GM13976 (cell line): Measurements from ENCODE around the gene RABAC1.

ENCODE experiments used
- DNase-seq: peaks from one replicate; pipeline ENCODE4 v3.0.0; 2012; ENCODE audit warnings: low spot score
- in situ Hi-C: fragments of 300-500 bp; cut with MboI; formaldehyde crosslinking; loops from one replicate; pipeline ENCODE4 v1.12.0; 2022; ENCODE audit warnings: low sequenced_read_pairs, mixed read lengths, inconsistent platforms; ENCODE audit not compliant: unreplicated experiment
- TF ChIP-seq, protein P1 (sequence below): IDR thresholded peaks from 2 replicates; pipeline ENCODE4 v1.5.1; 2012; ENCODE audit warnings: borderline replicate concordance, mild to moderate bottlenecking; ENCODE audit not compliant: insufficient read depth; ENCODE audit errors: extremely low read depth, missing control alignments, control extremely low read depth

RABAC1 gene

DNA sequence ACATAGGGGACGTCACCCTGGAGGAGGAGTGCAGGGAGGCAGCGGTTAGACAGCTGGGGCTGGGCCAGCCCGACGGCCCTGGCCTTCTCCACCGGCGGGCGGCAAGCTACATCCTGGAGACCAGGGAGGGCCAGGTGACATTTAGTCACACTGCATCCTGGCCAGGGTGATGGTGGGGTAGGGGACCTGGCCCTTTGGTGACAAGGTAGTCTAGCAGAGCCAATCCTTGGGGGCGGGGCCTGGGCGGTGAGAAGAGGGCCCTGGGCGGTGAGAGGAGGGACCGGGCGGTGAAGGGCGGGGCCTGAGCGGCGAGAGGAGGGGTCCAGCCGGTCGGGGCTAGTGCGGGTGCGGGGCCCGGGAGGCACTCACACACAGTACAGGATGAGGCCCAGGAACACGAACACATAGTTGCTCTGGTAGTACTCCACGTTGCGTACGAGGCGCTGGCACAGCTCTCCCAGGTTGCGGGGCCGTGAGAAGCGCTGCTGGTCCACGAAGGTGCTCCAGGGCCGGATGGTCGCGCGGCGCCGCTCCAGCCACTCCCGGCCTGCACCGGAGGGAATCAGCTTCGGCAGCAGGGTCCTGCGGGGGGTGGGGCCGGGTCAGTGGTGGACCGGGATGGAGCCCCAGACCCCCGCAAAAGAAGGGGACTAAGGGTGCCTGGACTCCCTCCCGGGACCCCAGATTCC lies 610 bp downstream of the RABAC1 start:
- TF ChIP-seq, protein P1, sequence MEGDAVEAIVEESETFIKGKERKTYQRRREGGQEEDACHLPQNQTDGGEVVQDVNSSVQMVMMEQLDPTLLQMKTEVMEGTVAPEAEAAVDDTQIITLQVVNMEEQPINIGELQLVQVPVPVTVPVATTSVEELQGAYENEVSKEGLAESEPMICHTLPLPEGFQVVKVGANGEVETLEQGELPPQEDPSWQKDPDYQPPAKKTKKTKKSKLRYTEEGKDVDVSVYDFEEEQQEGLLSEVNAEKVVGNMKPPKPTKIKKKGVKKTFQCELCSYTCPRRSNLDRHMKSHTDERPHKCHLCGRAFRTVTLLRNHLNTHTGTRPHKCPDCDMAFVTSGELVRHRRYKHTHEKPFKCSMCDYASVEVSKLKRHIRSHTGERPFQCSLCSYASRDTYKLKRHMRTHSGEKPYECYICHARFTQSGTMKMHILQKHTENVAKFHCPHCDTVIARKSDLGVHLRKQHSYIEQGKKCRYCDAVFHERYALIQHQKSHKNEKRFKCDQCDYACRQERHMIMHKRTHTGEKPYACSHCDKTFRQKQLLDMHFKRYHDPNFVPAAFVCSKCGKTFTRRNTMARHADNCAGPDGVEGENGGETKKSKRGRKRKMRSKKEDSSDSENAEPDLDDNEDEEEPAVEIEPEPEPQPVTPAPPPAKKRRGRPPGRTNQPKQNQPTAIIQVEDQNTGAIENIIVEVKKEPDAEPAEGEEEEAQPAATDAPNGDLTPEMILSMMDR: no peak
- in situ Hi-C loops: no loop called here
- DNase-seq: peak; percentile 90

DNA sequence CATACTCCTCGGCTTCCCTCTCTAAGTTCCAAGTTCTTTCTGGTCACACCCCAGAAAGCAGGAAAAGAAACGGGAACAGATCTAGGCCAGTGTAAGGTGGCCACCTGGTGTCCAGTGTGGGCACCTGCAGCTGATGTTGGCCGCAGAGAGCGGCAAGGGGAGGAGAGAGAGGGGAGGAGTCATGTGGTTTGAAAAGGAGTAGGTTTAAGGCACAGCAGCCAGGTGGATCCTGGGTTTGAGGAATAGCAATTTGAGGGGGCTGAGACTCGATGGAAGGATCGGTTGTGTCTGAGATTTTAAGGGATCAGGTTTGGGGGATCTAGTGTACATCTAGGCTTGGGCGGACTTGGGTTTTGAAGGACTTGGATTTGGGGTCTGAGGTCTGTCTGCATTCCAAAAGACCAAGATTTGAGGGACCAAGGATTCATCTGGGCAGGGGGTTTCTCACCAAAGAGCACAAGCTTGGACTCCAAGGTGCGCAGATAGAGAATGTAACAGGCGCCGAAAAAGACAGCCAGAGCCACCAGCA lies 1.2 kb downstream of the RABAC1 start:
- TF ChIP-seq, protein P1: peak; percentile 82
- in situ Hi-C loops: no loop called here
- peak; percentile 89 for DNase-seq

DNA sequence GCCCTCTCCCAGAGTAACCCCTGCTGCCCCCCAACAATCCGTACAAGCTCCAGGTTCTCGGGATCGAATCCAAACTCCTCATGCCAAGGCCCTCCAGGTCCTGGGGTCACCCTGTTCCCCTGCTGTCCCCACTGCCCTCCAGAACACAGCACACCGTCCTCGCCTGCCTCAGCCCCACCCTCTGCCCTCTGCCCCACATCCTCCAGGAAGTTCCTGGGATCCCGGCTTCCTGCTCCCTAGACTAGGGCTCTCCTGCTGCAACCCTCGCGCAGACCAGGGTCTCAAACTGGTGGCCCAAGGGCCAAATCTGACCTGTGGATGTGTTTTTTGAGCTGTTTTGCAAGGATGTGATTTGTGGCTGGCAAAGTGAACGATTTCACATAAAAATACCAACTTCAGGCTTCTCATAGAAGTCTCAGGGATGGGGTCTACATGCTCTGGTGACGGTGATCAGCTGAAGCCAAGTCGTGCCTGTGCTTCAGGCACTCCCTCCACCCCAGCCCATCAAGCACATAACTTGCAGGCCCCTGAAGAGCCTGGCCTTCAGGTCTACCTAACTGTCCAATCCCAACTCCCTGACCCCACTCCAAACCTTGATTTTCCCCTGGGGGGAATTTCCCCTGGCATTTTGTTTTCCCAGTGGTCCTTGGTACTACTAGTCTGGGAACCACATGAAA lies 1.8 kb downstream of the RABAC1 start:
- in situ Hi-C loops: no loop called here
- TF ChIP-seq, protein P1: no peak
- DNase-seq: no peak

GRCh38 chr19:41956621-41957020 lies 2.5 kb downstream of the RABAC1 start:
- TF ChIP-seq, protein P1: no peak
- in situ Hi-C loops: no loop called here
- no peak for DNase-seq

DNA sequence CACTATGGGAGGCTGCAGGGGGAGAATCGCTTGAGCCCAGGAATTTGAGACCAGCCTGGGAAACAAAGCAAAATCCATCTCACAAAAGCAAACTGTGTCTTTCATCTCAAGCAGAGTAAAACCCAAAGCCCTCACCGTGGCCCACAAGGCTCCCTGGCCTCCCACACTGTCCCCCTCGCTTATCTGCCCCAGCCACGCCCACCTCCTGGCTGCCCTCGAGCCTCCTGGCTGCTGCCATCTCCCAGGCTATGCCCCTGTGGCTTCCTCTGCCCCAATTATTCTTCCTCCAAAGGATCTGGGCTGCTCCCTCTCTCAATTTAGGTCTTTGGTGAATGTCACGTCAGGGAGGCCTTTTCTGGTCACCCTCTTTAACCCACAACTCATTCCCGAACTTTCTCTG lies 3.6 kb downstream of the RABAC1 start:
- DNase-seq: no peak
- in situ Hi-C loops: no loop called here
- TF ChIP-seq, protein P1: no peak

DNA sequence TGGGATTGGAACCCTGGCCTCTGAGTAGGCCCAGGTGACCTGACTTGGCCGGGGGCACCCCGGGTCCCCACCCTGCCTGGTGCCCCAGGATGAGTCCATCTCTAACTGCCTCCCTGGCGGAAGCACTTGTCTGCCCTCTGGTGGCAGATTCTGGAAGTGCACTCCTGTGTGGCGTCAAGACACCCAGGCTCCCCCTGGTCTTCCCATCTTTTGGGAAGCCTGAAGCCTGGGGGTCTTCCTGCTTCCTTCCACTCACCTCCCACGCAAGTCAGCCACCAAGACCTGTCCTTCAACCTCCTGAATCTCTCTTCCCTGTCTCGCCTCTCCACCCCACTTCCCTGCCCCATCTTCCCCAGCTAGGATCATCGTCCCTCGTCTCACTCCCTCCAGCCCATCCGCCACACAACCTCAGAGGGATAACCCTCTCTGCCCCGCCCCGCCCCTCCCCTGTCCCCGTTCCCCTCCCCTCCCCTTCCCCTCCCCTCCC lies 7.4 kb downstream of the RABAC1 start:
- DNase-seq: peak; percentile 88
- in situ Hi-C loops: no loop called here
- TF ChIP-seq, protein P1: peak; percentile 95
